Activated T-cell treated with anti-CD3 and anti-CD28 coated beads, Interleukin-2, amount 50 U/mL, for 72 hours (primary cell): ENCODE measurements around the gene RPH3AL. TPM values are rescaled to one million over a fixed set of nuclear protein-coding genes. Genes with fewer than 3 reads are reported as not detected.

Source experiments
- ATAC-seq, 2 donors: fragments of 150-1000 bp; cut with Tn5 transposase; replicated peaks in 1 of 2; 2 replicates each; pipeline ENCODE4 v1.10.0; 2021; ENCODE audit warnings: moderate library complexity in 2 of 2, mild to moderate bottlenecking in 1 of 2
- DNase-seq, 2 donors: peaks; one replicate each; pipeline ENCODE4 v3.0.0; 2021 to 2022; ENCODE audit warnings: mixed read lengths in 1 of 2
- H3K27ac Mint-ChIP-seq: one replicate; pipeline ENCODE4 v1.8.0; 2022; ENCODE audit warnings: mild to moderate bottlenecking, moderate library complexity, mixed read lengths
- H3K27me3 Mint-ChIP-seq: one replicate; pipeline ENCODE4 v1.8.0; 2022; ENCODE audit warnings: low read depth, mixed read lengths
- H3K36me3 Mint-ChIP-seq, 2 donors: one replicate each; pipeline ENCODE4 v1.8.0; 2022; ENCODE audit warnings: mixed read lengths in 2 of 2, mild to moderate bottlenecking in 1 of 2; ENCODE audit not compliant: insufficient read depth in 2 of 2
- H3K4me1 Mint-ChIP-seq: one replicate; pipeline ENCODE4 v1.8.0; 2022; ENCODE audit warnings: low read depth, mixed read lengths
- H3K4me3 Mint-ChIP-seq, 2 donors: one replicate each; pipeline ENCODE4 v1.8.0; 2022; ENCODE audit warnings: mild to moderate bottlenecking in 2 of 2, mixed read lengths in 2 of 2, moderate library complexity in 2 of 2
- H3K9me3 Mint-ChIP-seq, 2 donors: one replicate each; pipeline ENCODE4 v1.8.0; 2022; ENCODE audit warnings: mixed read lengths in 2 of 2
- total RNA-seq, 2 donors: library from RNA; stranded (reverse); gene quantifications; one replicate each; pipeline ENCODE4 v1.2.3, GENCODE V29; 2022

RPH3AL gene
- total RNA-seq, 2 donors from 2014 or later, result 3.5 to 7.2 TPM

DNA sequence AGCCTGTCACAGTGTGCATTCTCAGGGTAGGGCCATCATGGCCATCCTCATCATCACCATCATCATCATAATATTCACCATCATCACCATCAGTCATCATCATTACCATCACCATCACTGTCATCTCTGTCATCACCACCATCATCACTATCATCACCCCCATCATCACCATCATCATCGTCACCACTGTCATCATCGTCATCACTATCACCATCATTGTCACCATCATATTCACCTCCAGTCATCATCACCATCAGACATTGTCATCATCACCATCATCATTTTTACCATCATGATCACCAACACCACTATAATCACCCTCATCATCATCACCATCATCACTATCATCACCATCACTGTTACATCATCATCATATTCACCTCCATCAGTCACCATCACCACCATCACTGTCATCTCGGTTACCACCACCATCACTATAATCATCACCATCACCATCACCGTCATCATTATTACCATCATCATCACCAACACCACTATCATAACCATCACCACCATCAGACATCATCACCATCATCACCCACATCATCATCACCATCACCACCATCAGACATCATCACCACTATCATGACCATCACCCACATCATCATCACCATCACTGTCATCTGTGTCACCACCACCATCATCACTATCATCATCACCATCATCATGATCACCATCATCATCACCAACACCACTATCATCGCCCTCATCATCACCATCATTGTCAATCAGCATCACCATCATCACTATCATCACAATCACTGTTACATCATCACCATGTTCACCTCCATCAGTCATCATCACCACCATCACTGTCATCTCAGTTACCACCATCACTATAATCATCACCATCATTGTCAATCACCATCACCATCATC, 8.5 kb downstream of the RPH3AL start:
- H3K27me3 Mint-ChIP-seq, result no peaks in the 10 kb centered on the region
- ATAC-seq (peak in 1 of 2 donors; percentile 39), DNase-seq (no peak)
- H3K27ac Mint-ChIP-seq, result no peak overlapping the region
- H3K4me3 Mint-ChIP-seq, result no peak overlapping the region
- peaks cover 0 to 8% of the 10 kb centered on the region in 2 donors for H3K36me3 Mint-ChIP-seq
- no peaks in the 10 kb centered on the region for H3K4me1 Mint-ChIP-seq
- peaks cover 1 to 9% of the 10 kb centered on the region in 2 donors for H3K9me3 Mint-ChIP-seq

DNA sequence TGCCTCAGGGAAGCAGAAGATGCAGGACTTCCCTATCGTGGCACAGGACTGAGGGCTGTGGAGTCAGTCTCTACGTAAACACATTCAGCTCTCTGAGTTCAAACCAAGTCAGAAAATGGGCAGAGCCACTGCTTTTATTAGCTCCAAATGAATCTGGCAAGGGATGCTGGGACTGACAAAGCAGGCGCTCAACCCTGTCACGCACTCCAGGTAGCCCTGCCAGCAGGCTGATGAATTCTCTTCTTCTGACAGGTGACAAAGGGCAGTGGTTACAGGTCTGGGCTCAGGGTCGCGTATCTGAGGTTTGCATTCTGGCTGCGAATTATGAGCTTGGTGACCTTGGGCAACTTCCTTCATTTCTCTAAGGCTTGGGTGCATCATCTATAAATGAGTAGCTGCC, 9.4 kb downstream of the RPH3AL start:
- Mint-ChIP-seq H3K4me3 (no peak overlapping the region), H3K4me1 (peaks cover 3% of the 10 kb centered on the region), H3K27me3 (no peaks in the 10 kb centered on the region), H3K36me3 (peaks cover 0 to 8% of the 10 kb centered on the region in 2 donors), H3K27ac (no peak overlapping the region), H3K9me3 (peaks cover 1 to 9% of the 10 kb centered on the region in 2 donors)
- DNase-seq (no peak), ATAC-seq (no peak)

DNA sequence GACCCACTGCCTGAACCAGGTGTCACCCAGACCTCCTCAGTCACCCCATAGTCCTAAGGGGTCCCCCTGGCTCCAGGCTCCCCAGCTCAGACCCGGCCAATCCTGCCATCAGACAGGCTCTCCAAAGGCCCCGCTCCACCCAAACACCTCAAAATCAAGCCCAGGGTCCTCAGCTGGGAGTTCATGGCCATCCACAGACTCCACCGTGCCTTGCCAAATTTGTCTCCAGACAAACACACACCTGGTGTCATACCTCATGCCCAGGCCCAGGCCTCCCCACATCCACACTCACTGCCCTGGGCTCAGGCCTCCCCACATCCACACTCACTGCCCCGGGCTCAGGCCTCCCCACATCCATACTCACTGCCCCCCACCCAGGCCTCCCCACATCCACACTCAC, 12.5 kb downstream of the RPH3AL start:
- Mint-ChIP-seq H3K27me3 (no peaks in the 10 kb centered on the region), H3K36me3 (peaks cover 0 to 8% of the 10 kb centered on the region in 2 donors), H3K4me3 (no peak overlapping the region), H3K27ac (no peak overlapping the region), H3K4me1 (peaks cover 17% of the 10 kb centered on the region), H3K9me3 (peaks cover 1 to 9% of the 10 kb centered on the region in 2 donors)
- no peak for DNase-seq
- ATAC-seq, result no peak

DNA sequence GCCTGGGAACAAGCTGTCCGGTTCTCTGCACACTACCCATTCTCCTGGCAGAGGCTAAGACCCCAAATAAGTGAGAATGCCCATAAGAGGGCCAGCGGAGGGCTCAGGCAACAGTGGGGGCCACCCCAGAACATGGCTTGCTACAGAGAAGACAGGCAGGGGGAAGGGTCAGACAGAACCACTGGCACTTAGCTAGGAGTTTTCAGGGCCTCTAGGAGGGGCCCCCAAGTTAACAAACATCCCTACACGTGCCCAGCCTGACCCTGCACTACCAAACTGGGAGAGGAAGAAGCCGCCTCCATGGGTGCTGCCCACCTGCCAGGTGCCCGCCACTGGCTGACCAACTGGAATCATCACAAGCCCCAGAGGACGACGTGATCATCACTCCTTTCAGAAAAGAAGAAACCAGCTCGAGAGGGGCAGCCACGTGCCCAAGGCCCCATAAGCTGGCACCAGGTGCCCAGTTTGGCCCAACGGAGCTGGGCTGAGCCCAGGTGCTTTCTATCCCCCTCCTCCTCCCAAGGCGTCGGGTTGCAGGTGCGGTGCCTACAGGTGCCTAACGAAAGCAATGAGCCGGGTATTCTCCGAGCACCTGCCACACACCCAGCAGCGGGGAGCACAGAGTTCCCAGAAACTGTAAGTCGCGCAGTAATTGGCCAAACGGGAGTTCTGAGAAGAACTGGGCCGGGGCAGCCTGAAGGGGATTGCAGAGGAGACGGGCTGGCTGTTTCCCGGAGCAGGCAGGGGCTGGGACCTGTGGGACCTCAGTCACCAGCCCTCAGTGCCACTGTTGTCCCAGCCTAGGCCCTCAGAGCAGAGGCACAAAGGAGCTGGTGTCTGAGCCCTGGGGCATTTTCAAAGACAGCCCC, 13.2 kb downstream of the RPH3AL start:
- no peak for DNase-seq
- H3K27ac Mint-ChIP-seq, result no peak overlapping the region
- peaks cover 21% of the 10 kb centered on the region for H3K4me1 Mint-ChIP-seq
- H3K4me3 Mint-ChIP-seq, result no peak overlapping the region
- no peak for ATAC-seq
- H3K9me3 Mint-ChIP-seq, result peaks cover 1 to 7% of the 10 kb centered on the region in 2 donors
- H3K36me3 Mint-ChIP-seq, result peaks cover 0 to 6% of the 10 kb centered on the region in 2 donors
- H3K27me3 Mint-ChIP-seq, result no peaks in the 10 kb centered on the region

DNA sequence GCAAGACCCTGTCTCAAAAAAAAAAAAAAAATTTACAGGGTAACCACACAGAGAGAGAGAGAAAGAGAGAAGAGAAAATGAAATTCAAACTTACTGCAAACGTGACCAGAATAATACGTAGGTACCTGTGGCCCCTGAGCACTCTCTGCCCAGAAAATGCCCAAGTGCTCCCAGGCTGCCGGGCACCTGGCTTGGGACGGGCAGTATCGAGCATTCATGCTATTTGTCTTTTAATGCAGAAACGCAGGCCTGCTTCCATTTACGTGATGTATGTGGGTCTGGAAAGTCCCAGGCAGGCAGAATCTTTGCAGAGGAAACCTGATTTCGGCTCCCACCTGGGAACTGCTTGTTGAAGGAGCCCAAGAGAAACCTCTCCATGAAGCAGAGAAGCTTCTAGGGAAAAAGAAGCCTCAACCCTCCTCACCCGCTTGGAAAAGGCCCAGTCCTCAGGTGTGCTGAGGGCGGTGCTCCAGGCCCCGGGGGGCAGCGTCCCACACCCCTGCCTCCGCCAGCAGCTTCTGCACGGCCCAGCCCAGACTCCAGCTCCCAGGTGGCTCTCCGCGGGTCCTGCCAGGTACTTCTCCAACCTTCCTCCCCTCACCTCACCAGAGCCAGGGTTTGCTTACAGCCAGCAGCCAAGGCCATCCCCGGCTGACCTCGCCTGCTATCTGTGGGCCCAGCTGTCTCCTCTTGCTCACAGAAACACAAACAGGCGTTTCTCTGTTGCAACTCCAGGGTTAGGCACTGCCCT, 14.0 kb downstream of the RPH3AL start:
- DNase-seq (no peak), ATAC-seq (no peak)
- H3K4me1 Mint-ChIP-seq, result peaks cover 28% of the 10 kb centered on the region
- no peaks in the 10 kb centered on the region for H3K9me3 Mint-ChIP-seq
- H3K4me3 Mint-ChIP-seq, result no peak overlapping the region
- H3K36me3 Mint-ChIP-seq, result no peaks in the 10 kb centered on the region
- no peak overlapping the region for H3K27ac Mint-ChIP-seq
- no peaks in the 10 kb centered on the region for H3K27me3 Mint-ChIP-seq

DNA sequence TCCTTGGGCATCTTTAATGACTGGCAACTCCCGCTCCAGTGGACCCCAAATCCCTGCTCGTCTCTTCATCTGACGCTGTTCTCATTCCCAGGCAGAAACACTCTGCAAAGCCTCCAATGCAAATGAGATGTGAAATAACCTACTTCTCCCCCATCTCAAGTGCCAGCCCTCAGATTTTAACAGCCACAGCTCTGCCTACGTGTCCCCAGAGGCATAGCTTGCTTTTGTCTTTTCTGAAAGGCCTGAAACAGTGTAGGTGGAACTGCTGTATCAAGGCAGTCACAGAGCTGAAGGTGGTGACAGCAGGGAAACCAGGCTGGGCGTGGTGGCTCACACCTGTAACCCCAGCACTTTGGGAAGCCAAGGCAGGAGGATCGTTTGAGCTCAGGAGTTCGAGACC, 14.7 kb downstream of the RPH3AL start:
- ATAC-seq (no peak), DNase-seq (no peak)
- H3K27me3 Mint-ChIP-seq, result no peaks in the 10 kb centered on the region
- no peaks in the 10 kb centered on the region for H3K9me3 Mint-ChIP-seq
- H3K4me1 Mint-ChIP-seq, result peaks cover 34% of the 10 kb centered on the region
- no peaks in the 10 kb centered on the region for H3K36me3 Mint-ChIP-seq
- H3K4me3 Mint-ChIP-seq, result no peak overlapping the region
- H3K27ac Mint-ChIP-seq, result no peak overlapping the region

- H3K36me3 Mint-ChIP-seq, result no peaks in the 10 kb centered on the region
- H3K27ac Mint-ChIP-seq, result no peak overlapping the region
- DNase-seq (no peak), ATAC-seq (no peak)
- H3K4me3 Mint-ChIP-seq, result no peak overlapping the region
- no peaks in the 10 kb centered on the region for H3K9me3 Mint-ChIP-seq
- no peaks in the 10 kb centered on the region for H3K27me3 Mint-ChIP-seq
- peaks cover 36% of the 10 kb centered on the region for H3K4me1 Mint-ChIP-seq
Observed at GRCh38 chr17:337453-337852, 15.2 kb downstream of the RPH3AL start.

GRCh38 chr17:337022-337420, 15.6 kb downstream of the RPH3AL start:
- no peak overlapping the region for H3K27ac Mint-ChIP-seq
- H3K4me3 Mint-ChIP-seq, result no peak overlapping the region
- peaks cover 40% of the 10 kb centered on the region for H3K4me1 Mint-ChIP-seq
- no peak for ATAC-seq
- H3K9me3 Mint-ChIP-seq, result no peaks in the 10 kb centered on the region
- no peaks in the 10 kb centered on the region for H3K36me3 Mint-ChIP-seq
- H3K27me3 Mint-ChIP-seq, result peaks cover under 1% of the 10 kb centered on the region
- DNase-seq, result no peak

- no peaks in the 10 kb centered on the region for H3K9me3 Mint-ChIP-seq
- no peaks in the 10 kb centered on the region for H3K36me3 Mint-ChIP-seq
- H3K27ac Mint-ChIP-seq, result no peak overlapping the region
- peaks cover 7% of the 10 kb centered on the region for H3K27me3 Mint-ChIP-seq
- H3K4me3 Mint-ChIP-seq, result peak overlapping the region in 1 of 2 donors; percentile 25
- no peak for ATAC-seq
- peak; percentile 17 to 27 for DNase-seq
- H3K4me1 Mint-ChIP-seq, result peaks cover 47% of the 10 kb centered on the region
Observed at GRCh38 chr17:336110-337021, 16.2 kb downstream of the RPH3AL start.

DNA sequence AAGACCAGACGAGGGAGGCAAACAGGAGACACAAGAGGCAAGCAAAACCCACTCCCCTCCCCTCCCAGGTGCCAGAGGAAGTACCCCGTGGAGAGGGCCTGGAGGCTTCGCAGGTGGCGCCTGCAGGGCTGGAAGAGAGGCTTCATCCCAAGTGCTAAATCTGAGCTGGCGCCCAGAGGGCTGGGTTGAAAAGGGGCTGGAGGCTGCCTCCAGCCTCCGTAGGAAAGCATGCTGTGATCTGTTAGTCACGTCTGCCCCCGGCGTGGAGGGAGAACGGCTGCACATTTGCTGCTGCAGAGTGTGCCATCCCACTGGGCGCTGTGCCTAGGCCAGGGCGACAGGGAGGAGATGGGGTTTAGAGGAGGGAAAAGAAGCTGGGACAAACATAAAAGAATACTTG, 16.9 kb downstream of the RPH3AL start:
- Mint-ChIP-seq H3K36me3 (no peaks in the 10 kb centered on the region), H3K9me3 (no peaks in the 10 kb centered on the region), H3K4me1 (peaks cover 53% of the 10 kb centered on the region), H3K4me3 (no peak overlapping the region), H3K27me3 (peaks cover 10% of the 10 kb centered on the region), H3K27ac (no peak overlapping the region)
- DNase-seq, result no peak
- ATAC-seq, result no peak

DNA sequence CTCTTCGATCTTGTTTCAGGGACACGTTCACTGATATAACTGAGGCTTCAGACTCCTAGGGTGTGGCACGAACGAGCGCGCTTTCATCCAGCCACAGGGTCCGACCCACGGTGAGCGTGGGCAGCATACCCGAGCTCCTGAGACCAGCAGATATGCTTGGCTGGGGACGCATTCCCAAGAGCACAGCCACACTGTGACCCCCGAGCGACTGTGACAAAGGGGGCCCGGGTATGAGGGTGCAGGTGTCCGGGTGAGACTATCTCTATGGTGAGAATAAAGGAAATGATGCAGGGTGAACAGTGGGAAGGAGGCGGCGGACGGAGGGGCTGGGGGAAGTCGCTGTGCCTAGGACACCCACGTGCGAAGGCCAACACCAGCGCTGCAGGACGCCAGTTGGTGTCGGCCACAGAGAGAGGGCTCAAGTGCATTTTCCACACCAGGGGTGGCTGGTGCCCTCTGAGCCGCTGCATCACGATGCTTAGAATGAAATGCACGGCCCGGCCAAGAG, 17.6 kb downstream of the RPH3AL start:
- DNase-seq (no peak), ATAC-seq (no peak)

More for the DNA sequence above, 17.6 kb downstream of the RPH3AL start:
- peaks cover 60% of the 10 kb centered on the region for H3K4me1 Mint-ChIP-seq
- peak overlapping the region in 1 of 2 donors; percentile 42 for H3K4me3 Mint-ChIP-seq
- H3K9me3 Mint-ChIP-seq, result no peaks in the 10 kb centered on the region
- no peaks in the 10 kb centered on the region for H3K36me3 Mint-ChIP-seq
- no peak overlapping the region for H3K27ac Mint-ChIP-seq
- peaks cover 10% of the 10 kb centered on the region for H3K27me3 Mint-ChIP-seq
